GM12801 (cell line): ENCODE results near the gene SYNE4.

Source experiments
- CTCF ChIP-seq: IDR thresholded peaks from one replicate; pipeline ENCODE4 v1.5.1; 2011; ENCODE audit warnings: control low read depth; ENCODE audit not compliant: insufficient read length; ENCODE audit errors: extremely low read depth

SYNE4 gene

GRCh38 chr19:35990771-35991730, 17.6 kb downstream of the SYNE4 start:
- TF ChIP-seq CTCF = no peak

- TF ChIP-seq CTCF = no peak
These were observed 18.5 kb downstream of the SYNE4 start for GRCh38 chr19:35990156-35990555.

GRCh38 chr19:35988824-35989223, 19.8 kb downstream of the SYNE4 start:
- no peak for TF ChIP-seq CTCF

- no peak for TF ChIP-seq CTCF
These were observed 21.1 kb downstream of the SYNE4 start for GRCh38 chr19:35987571-35987896.

GRCh38 chr19:35986664-35987570, 21.7 kb downstream of the SYNE4 start:
- no peak for TF ChIP-seq CTCF

GRCh38 chr19:35986111-35986510, 22.5 kb downstream of the SYNE4 start:
- TF ChIP-seq CTCF = no peak

GRCh38 chr19:35983177-35983576, 25.4 kb downstream of the SYNE4 start:
- no peak for TF ChIP-seq CTCF
